ENCODE data around the gene FHAD1. TPM values are rescaled to one million over a fixed set of nuclear protein-coding genes. Genes with fewer than 3 reads are reported as not detected.

FHAD1 gene
- total RNA-seq, 1 donor = 0.72 TPM

DNA sequence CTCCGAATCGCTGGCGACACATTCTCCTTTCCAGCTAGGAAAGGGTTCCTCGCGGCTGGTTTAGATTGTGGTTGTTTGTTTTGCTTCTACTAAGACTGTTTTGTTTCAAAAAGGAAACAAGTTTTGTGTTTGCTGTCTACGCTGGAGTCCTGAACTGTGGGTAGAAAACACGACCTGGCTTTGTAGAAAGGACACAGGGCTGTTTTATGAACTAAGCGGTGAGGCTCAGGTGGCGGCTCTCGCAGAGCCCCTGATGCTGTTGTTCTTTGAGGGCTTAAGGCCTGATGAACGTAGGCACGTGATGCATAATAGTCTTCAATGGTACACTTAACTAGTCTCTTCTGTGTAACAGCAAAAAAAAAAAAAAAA, 27.0 kb upstream of the FHAD1 start:
- no peak overlapping the region for H2AFZ ChIP-seq (ENCODE audit: low read length)

DNA sequence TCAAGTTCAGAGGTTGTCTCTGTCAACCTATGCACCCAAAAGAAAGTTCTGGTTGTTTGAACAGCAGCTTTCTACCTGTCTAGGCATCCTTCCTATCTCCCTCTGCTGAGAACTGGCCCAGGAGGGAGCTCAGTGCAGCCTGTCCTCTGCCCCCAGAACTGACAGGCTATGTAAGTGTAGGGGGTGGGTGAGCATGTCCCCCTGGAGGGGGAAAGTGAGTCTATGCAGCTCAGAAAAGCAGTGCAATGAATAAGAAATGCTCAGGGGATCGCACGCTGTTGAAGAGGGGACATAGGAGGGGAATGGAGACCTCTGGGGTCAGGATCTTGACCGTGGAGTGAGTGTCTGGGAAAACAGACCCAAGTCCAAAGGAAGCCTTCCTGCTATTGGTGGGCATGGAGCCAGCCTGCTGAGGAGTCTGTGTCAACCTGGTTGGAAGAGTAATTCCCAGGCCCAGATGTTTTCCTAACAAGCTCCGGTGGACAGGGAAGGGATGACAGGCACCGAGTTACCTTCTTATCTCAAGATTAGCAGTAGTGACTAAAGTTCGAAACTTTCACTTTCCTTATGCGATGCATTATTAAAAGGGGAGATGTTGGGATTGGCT, 26.1 kb upstream of the FHAD1 start:
- TF ChIP-seq, protein P1, sequence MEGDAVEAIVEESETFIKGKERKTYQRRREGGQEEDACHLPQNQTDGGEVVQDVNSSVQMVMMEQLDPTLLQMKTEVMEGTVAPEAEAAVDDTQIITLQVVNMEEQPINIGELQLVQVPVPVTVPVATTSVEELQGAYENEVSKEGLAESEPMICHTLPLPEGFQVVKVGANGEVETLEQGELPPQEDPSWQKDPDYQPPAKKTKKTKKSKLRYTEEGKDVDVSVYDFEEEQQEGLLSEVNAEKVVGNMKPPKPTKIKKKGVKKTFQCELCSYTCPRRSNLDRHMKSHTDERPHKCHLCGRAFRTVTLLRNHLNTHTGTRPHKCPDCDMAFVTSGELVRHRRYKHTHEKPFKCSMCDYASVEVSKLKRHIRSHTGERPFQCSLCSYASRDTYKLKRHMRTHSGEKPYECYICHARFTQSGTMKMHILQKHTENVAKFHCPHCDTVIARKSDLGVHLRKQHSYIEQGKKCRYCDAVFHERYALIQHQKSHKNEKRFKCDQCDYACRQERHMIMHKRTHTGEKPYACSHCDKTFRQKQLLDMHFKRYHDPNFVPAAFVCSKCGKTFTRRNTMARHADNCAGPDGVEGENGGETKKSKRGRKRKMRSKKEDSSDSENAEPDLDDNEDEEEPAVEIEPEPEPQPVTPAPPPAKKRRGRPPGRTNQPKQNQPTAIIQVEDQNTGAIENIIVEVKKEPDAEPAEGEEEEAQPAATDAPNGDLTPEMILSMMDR (IDR thresholded peaks at IDR 0.05; ENCODE audit: extremely low read depth, low read depth, low read length) = no peak
- Histone ChIP-seq H2AFZ (ENCODE audit: low read length) (no peak overlapping the region), H3K4me1 (ENCODE audit: insufficient read depth, low read length) (no peaks in the 10 kb centered on the region), H3K4me2 (ENCODE audit: insufficient read depth, low read length) (no peak overlapping the region), H3K4me3 (ENCODE audit: insufficient read depth, low read length) (no peak overlapping the region), H4K20me1 (ENCODE audit: insufficient read depth, low read length) (no peaks in the 10 kb centered on the region), H3K27ac (ENCODE audit: low read depth, low read length) (no peak overlapping the region), H3K9me3 (ENCODE audit: low read depth, low read length) (no peaks in the 10 kb centered on the region), H3K79me2 (ENCODE audit: insufficient read depth, low read length) (no peaks in the 10 kb centered on the region), H3K27me3 (ENCODE audit: insufficient read depth, low read length) (no peaks in the 10 kb centered on the region), H3K36me3 (ENCODE audit: insufficient read depth, low read length) (no peaks in the 10 kb centered on the region)
- no peak for DNase-seq (ENCODE audit: insufficient read length, low spot score, missing footprints)

More for the DNA sequence above, 27.0 kb upstream of the FHAD1 start:
- Histone ChIP-seq H3K9me3 (ENCODE audit: low read depth, low read length) (no peaks in the 10 kb centered on the region), H3K27me3 (ENCODE audit: insufficient read depth, low read length) (no peaks in the 10 kb centered on the region), H3K4me2 (ENCODE audit: insufficient read depth, low read length) (no peak overlapping the region), H3K4me3 (ENCODE audit: insufficient read depth, low read length) (no peak overlapping the region), H4K20me1 (ENCODE audit: insufficient read depth, low read length) (no peaks in the 10 kb centered on the region), H3K79me2 (ENCODE audit: insufficient read depth, low read length) (no peaks in the 10 kb centered on the region), H3K27ac (ENCODE audit: low read depth, low read length) (no peak overlapping the region), H3K4me1 (ENCODE audit: insufficient read depth, low read length) (no peaks in the 10 kb centered on the region), H3K36me3 (ENCODE audit: insufficient read depth, low read length) (no peaks in the 10 kb centered on the region)
- TF ChIP-seq, protein P1 (IDR thresholded peaks at IDR 0.05; ENCODE audit: extremely low read depth, low read depth, low read length) = no peak
- no peak for DNase-seq (ENCODE audit: insufficient read length, low spot score, missing footprints)

DNA sequence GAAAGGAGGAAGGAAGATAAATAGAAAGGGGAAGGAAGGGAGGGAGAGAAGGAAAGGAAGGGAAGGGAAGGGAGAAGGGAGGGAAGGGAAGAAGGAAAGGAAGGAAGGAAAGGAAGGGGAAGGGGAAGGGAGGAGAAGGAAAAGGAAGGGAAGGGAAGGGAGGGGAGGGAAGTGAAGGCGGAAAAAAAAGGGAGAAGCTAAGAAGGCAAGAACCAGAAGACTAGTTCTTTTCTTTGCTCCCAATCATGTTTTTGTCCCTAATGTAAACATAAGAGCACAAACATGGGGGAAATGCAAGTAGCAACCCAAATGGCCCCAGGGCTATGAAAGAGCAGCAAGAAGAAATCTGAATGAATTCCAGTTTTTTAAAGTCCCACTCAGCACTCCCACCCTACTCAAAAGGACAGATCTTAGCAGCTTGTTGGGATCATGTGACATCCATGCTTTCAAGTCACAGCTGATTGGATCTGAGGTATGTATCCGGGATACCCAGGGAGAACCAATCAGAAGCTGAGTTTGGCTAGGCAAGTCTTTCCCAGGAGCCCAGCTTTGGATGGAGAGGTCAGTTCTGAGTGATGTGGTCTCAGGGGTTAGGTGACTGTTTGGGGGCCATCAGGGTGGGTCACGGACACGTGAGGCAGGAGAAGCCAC, 24.2 kb upstream of the FHAD1 start:
- Histone ChIP-seq H3K4me2 (ENCODE audit: insufficient read depth, low read length) (no peak overlapping the region), H3K4me3 (ENCODE audit: insufficient read depth, low read length) (no peak overlapping the region), H3K36me3 (ENCODE audit: insufficient read depth, low read length) (no peaks in the 10 kb centered on the region), H4K20me1 (ENCODE audit: insufficient read depth, low read length) (no peaks in the 10 kb centered on the region), H3K9me3 (ENCODE audit: low read depth, low read length) (no peaks in the 10 kb centered on the region), H3K4me1 (ENCODE audit: insufficient read depth, low read length) (no peaks in the 10 kb centered on the region), H3K27ac (ENCODE audit: low read depth, low read length) (no peak overlapping the region), H2AFZ (ENCODE audit: low read length) (no peak overlapping the region), H3K79me2 (ENCODE audit: insufficient read depth, low read length) (no peaks in the 10 kb centered on the region), H3K27me3 (ENCODE audit: insufficient read depth, low read length) (no peaks in the 10 kb centered on the region)
- TF ChIP-seq, protein P1 (IDR thresholded peaks at IDR 0.05; ENCODE audit: extremely low read depth, low read depth, low read length) = no peak
- no peak for DNase-seq (ENCODE audit: insufficient read length, low spot score, missing footprints)

DNA sequence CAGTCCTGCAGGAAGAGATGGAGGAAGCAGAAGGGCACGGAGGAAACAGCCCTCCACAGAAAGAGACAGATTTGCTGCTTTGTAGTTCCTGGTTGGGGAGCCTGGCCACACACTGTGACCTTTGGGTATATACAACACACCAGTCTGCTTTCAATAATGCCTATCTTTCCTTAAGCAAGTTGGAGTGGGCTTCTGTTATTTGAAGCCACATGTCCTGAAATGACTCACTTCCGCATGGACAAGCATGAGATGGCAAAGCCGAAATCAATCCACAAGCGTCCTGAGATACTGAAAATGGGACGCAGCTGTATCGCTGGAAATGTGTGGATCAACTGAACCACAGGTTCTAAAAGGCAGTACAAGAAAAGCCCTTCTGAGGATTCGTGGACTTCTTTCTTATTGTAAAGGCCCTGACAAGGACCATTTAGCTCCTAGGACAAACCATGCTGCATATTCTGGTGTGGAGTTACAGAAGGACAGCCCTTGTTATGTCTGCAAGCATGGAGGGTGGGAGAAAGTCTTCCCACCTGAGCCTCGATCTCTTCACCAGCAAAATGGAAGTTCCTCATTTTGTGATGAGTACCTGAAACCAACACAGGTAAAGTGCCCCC, 22.7 kb upstream of the FHAD1 start:
- DNase-seq (ENCODE audit: insufficient read length, low spot score, missing footprints) = no peak
- no peaks in the 10 kb centered on the region for H3K79me2 ChIP-seq (ENCODE audit: insufficient read depth, low read length)
- H3K4me2 ChIP-seq (ENCODE audit: insufficient read depth, low read length) = no peak overlapping the region
- H3K27ac ChIP-seq (ENCODE audit: low read depth, low read length) = no peak overlapping the region
- H3K4me1 ChIP-seq (ENCODE audit: insufficient read depth, low read length) = no peaks in the 10 kb centered on the region
- H2AFZ ChIP-seq (ENCODE audit: low read length) = no peak overlapping the region
- H3K27me3 ChIP-seq (ENCODE audit: insufficient read depth, low read length) = no peaks in the 10 kb centered on the region
- H3K9me3 ChIP-seq (ENCODE audit: low read depth, low read length) = no peaks in the 10 kb centered on the region
- no peak overlapping the region for H3K4me3 ChIP-seq (ENCODE audit: insufficient read depth, low read length)
- no peaks in the 10 kb centered on the region for H4K20me1 ChIP-seq (ENCODE audit: insufficient read depth, low read length)
- H3K36me3 ChIP-seq (ENCODE audit: insufficient read depth, low read length) = no peaks in the 10 kb centered on the region
- TF ChIP-seq, protein P1 (IDR thresholded peaks at IDR 0.05; ENCODE audit: extremely low read depth, low read depth, low read length) = no peak

Data from osteoblast (primary cell).